IMR-90 (cell line): ENCODE measurements around the gene PALLD. TPM values are rescaled to one million over a fixed set of nuclear protein-coding genes. Genes with fewer than 3 reads are reported as not detected.
A peak's percentile ranks its signal among the peaks of the same experiment; 100 is the strongest.

Experiments
- ATAC-seq: fragments of 200-7000 bp; cut with Tn5 transposase; 2 replicates; pipeline ENCODE4 v1.9.1; 2020; ENCODE audit warnings: low read depth, mild to moderate bottlenecking, moderate library complexity
- BruUV-seq: library from RNA; stranded (reverse); fragments of 400-500 nt; replicated peaks from 2 replicates; lab custom pipeline; 2021; lab: Mats Ljungman, UMichigan
- CTCF ChIA-PET: fragments of 300-600 bp; formaldehyde crosslinking; extraction: SDS; loops from one replicate; lab custom pipeline; 2021; ENCODE audit warnings: antibody characterized with exemption; lab: Yijun Ruan, JAX
- POLR2A ChIA-PET: fragments of 300-600 bp; sonication (Branson Sonifier 250); formaldehyde crosslinking; loops from one replicate; lab custom pipeline; 2022; ENCODE audit warnings: antibody characterized with exemption; ENCODE audit not compliant: unreplicated experiment; lab: Charles Lee
- DNase-seq: peaks from one replicate; pipeline ENCODE4 v3.0.0; 2013
- H2AFZ ChIP-seq: replicated peaks from 2 replicates; pipeline ENCODE3; 2013; ENCODE audit warnings: low read length, mild to moderate bottlenecking; ENCODE audit not compliant: poor library complexity
- H2AK5ac ChIP-seq: 2 replicates; pipeline ENCODE4 v1.6.1; 2013; ENCODE audit warnings: low read depth, low read length, inconsistent platforms
- H2AK9ac ChIP-seq: replicated peaks from 2 replicates; pipeline ENCODE3; 2013; ENCODE audit warnings: mild to moderate bottlenecking, low read depth, low read length, moderate library complexity; ENCODE audit not compliant: poor library complexity
- H2BK120ac ChIP-seq: 2 replicates; pipeline ENCODE4 v1.6.1; 2013; ENCODE audit warnings: low read depth, low read length, inconsistent platforms
- H2BK15ac ChIP-seq: 3 replicates; pipeline ENCODE4 v1.6.1; 2013; ENCODE audit warnings: low read depth, low read length, inconsistent platforms
- H2BK20ac ChIP-seq: 2 replicates; pipeline ENCODE4 v1.6.1; 2013; ENCODE audit warnings: low read depth, mild to moderate bottlenecking, inconsistent platforms, low read length, moderate library complexity
- H2BK5ac ChIP-seq: 2 replicates; pipeline ENCODE4 v1.6.1; 2013; ENCODE audit warnings: mild to moderate bottlenecking, low read depth, low read length, inconsistent platforms; ENCODE audit not compliant: poor library complexity, severe bottlenecking
- H3K14ac ChIP-seq: replicated peaks from 2 replicates; pipeline ENCODE4 v1.6.1; 2013; ENCODE audit warnings: low read depth, low read length, inconsistent platforms
- H3K18ac ChIP-seq: 2 replicates; pipeline ENCODE4 v1.6.1; 2013; ENCODE audit warnings: low read depth, low read length, control low read depth
- H3K23ac ChIP-seq: 2 replicates; pipeline ENCODE4 v1.6.1; 2013; ENCODE audit warnings: low read depth, low read length, inconsistent platforms
- H3K27ac ChIP-seq: 2 replicates; pipeline ENCODE4 v1.5.1; 2013; ENCODE audit warnings: mild to moderate bottlenecking, control low read depth, low read length; ENCODE audit not compliant: insufficient read depth
- H3K27me3 ChIP-seq: 2 replicates; pipeline ENCODE4 v1.6.1; 2013; ENCODE audit warnings: low read length; ENCODE audit not compliant: control insufficient read depth, insufficient read depth
- H3K36me3 ChIP-seq: 2 replicates; pipeline ENCODE4 v1.6.1; 2013; ENCODE audit warnings: low read length, mixed read lengths; ENCODE audit not compliant: control insufficient read depth, insufficient read depth
- H3K4ac ChIP-seq: 2 replicates; pipeline ENCODE4 v1.6.1; 2013; ENCODE audit warnings: low read depth, low read length, inconsistent platforms
- H3K4me1 ChIP-seq: 2 replicates; pipeline ENCODE4 v1.6.1; 2013; ENCODE audit warnings: low read length, mixed read lengths; ENCODE audit not compliant: control insufficient read depth, insufficient read depth
- H3K4me2 ChIP-seq: 2 replicates; pipeline ENCODE4 v1.6.1; 2013; ENCODE audit warnings: low read depth, mild to moderate bottlenecking, control low read depth, low read length, moderate library complexity
- H3K4me3 ChIP-seq: 2 replicates; pipeline ENCODE4 v1.5.1; 2013; ENCODE audit warnings: low read depth, mild to moderate bottlenecking, control low read depth, low read length, moderate library complexity; ENCODE audit not compliant: insufficient read depth
- H3K56ac ChIP-seq: 2 replicates; pipeline ENCODE4 v1.6.1; 2013; ENCODE audit warnings: low read length, inconsistent platforms; ENCODE audit not compliant: insufficient read depth; ENCODE audit errors: extremely low read depth
- H3K79me1 ChIP-seq, 2 experiments: 2 replicates each; pipeline ENCODE4 v1.6.1; 2013; ENCODE audit warnings: low read length in 2 of 2, inconsistent platforms in 1 of 2, low read depth in 1 of 2
- H3K9ac ChIP-seq: 2 replicates; pipeline ENCODE4 v1.6.1; 2013; ENCODE audit warnings: low read depth, low read length, control low read depth
- H3K9me1 ChIP-seq: 2 replicates; pipeline ENCODE4 v1.6.1; 2013; ENCODE audit warnings: low read length, inconsistent platforms; ENCODE audit not compliant: insufficient read depth
- H3K9me3 ChIP-seq: 2 replicates; pipeline ENCODE4 v1.6.1; 2013; ENCODE audit warnings: low read length; ENCODE audit not compliant: control insufficient read depth, insufficient read depth
- H4K20me1 ChIP-seq: 2 replicates; pipeline ENCODE4 v1.6.1; 2013; ENCODE audit warnings: low read length, inconsistent platforms; ENCODE audit not compliant: insufficient read depth
- H4K5ac ChIP-seq: 2 replicates; pipeline ENCODE4 v1.6.1; 2013; ENCODE audit warnings: mild to moderate bottlenecking, low read depth, low read length, control low read depth
- H4K8ac ChIP-seq, 2 experiments: 2 replicates each; pipeline ENCODE4 v1.6.1; 2013; ENCODE audit warnings: low read depth in 2 of 2, low read length in 2 of 2, control low read depth in 1 of 2, inconsistent platforms in 1 of 2
- H4K91ac ChIP-seq: 2 replicates; pipeline ENCODE4 v1.6.1; 2013; ENCODE audit warnings: low read depth, low read length, inconsistent platforms; ENCODE audit not compliant: insufficient read depth
- CEBPB ChIP-seq: IDR thresholded peaks from 2 replicates; pipeline ENCODE4 v1.6.1; 2012; ENCODE audit warnings: low read depth, low read length, improper control_type of control experiment
- CTCF ChIP-seq: conservative IDR thresholded peaks from 2 replicates; pipeline ENCODE4 v1.5.1; 2012; ENCODE audit warnings: mild to moderate bottlenecking, low read depth, low read length, improper control_type of control experiment
- MAFK ChIP-seq: IDR thresholded peaks from 2 replicates; pipeline ENCODE4 v1.6.1; 2012; ENCODE audit warnings: low read depth, low read length, improper control_type of control experiment
- POLR2A ChIP-seq: IDR thresholded peaks from 2 replicates; pipeline ENCODE4 v1.6.1; 2012; ENCODE audit warnings: mild to moderate bottlenecking, low read depth, low read length
- RAD21 ChIP-seq: IDR thresholded peaks from 2 replicates; pipeline ENCODE4 v1.6.1; 2012; ENCODE audit warnings: low read length, improper control_type of control experiment
- RFX5 ChIP-seq: IDR thresholded peaks from 2 replicates; pipeline ENCODE4 v1.8.0; 2012; ENCODE audit warnings: low read depth, mild to moderate bottlenecking, low read length, moderate library complexity
- WGBS, 2 experiments: methylation state at CpG; one replicate each; pipeline versions ENCODE4 v1.1.5 to v1.1.7; 2013; ENCODE audit warnings: missing lambda C conversion rate in 2 of 2; ENCODE audit not compliant: insufficient read length in 1 of 2; ENCODE audit errors: extremely low coverage in 2 of 2; 5-methylcytosine and 5-hydroxymethylcytosine counted together
- dilution Hi-C: fragments of 300-500 bp; cut with HindIII; formaldehyde crosslinking; loops from one replicate; pipeline ENCODE4 v1.14.3; 2018; ENCODE audit warnings: low sequenced_read_pairs; ENCODE audit not compliant: unreplicated experiment
- in situ Hi-C: fragments of 300-500 bp; cut with MboI; formaldehyde crosslinking; loops from 3 replicates; pipeline ENCODE4 v1.14.3; 2019; ENCODE audit warnings: low sequenced_read_pairs, inconsistent platforms, mixed read lengths
- intact Hi-C: fragments of 100-400 bp; cut with micrococcal nuclease; formaldehyde crosslinking; loops from 2 replicates; pipeline ENCODE4 v1.10.0; 2022
- polyA plus RNA-seq, 3 experiments: library from polyadenylated mRNA; depleted of rRNA; stranded (reverse); fragments of >200 nt; gene quantifications; 2 replicates each; pipeline ENCODE4 v1.2.3, GENCODE V29; 2012; ENCODE audit warnings: low replicate concordance in 1 of 3
- total RNA-seq: library from RNA; depleted of rRNA; stranded (reverse); fragments of >200 nt; gene quantifications from 2 replicates; pipeline ENCODE4 v1.2.3, GENCODE V29; 2012

The PALLD gene
- total and polyA plus RNA-seq, 2 of the 4 experiments (the other 2 are of a cell fraction), result 91.0 to 91.9 TPM

GRCh38 chr4:168737806-168738172, 240.9 kb downstream of the PALLD start:
- peak overlapping the region; percentile 88 for H2BK120ac ChIP-seq
- peak overlapping the region; percentile 53 for H2BK5ac ChIP-seq
- H3K4me1 ChIP-seq, result peaks cover 5% of the 10 kb centered on the region
- peak overlapping the region; percentile 67; the same call in 1 of the 2 replicates for H3K23ac ChIP-seq
- in situ Hi-C loops, result no loop called here
- no peaks in the 10 kb centered on the region for H4K20me1 ChIP-seq
- DNase-seq (peak; percentile 73), ATAC-seq (peak; percentile 86)
- peak overlapping the region; percentile 87 for H2BK20ac ChIP-seq
- no peaks in the 10 kb centered on the region for H3K9me1 ChIP-seq
- peak overlapping the region; percentile 50 for H2BK15ac ChIP-seq
- H3K27ac ChIP-seq, result peak overlapping the region; percentile 39; the same call in 1 of the 2 replicates
- H2AK5ac ChIP-seq, result peak overlapping the region; percentile 16; the same call in 1 of the 2 replicates
- ChIA-PET POLR2A (no interaction called here), CTCF (no interaction called here)
- peak overlapping the region; percentile 79; the same call in 1 of the 2 replicates for H3K4ac ChIP-seq
- peak overlapping the region; percentile 52; the same call in 1 of the 2 replicates for H3K18ac ChIP-seq
- no TSS peak for BruUV-seq
- H3K4me2 ChIP-seq, result peak overlapping the region; percentile 29
- dilution Hi-C loops, result no loop called here
- H2AFZ ChIP-seq, result no peak overlapping the region
- H3K27me3 ChIP-seq, result no peaks in the 10 kb centered on the region
- H4K91ac ChIP-seq, result peak overlapping the region; percentile 44
- H3K79me1 ChIP-seq, result no peaks in the 10 kb centered on the region
- no peak overlapping the region for H3K9ac ChIP-seq
- TF ChIP-seq CEBPB, result peak; percentile 23; the same call in 1 of the 2 replicates
- TF ChIP-seq POLR2A, result no peak
- no peak for TF ChIP-seq MAFK
- TF ChIP-seq CTCF, result no peak
- TF ChIP-seq RAD21, result no peak
- TF ChIP-seq RFX5, result no peak
- no CpG with 5 or more reads among the region's 4 CpGs for WGBS, 2 experiments
- no peaks in the 10 kb centered on the region for H3K9me3 ChIP-seq
- peak overlapping the region; percentile 74 for H3K14ac ChIP-seq
- H4K5ac ChIP-seq, result 0 out of 2 replicates have a peak overlapping the region, but pooled peaks have one; percentile 8
- H4K8ac ChIP-seq, result peak overlapping the region in 1 of 2 experiments; percentile 67; a peak in 1 of 4 replicates
- H3K56ac ChIP-seq, result no peak overlapping the region
- H3K36me3 ChIP-seq, result no peaks in the 10 kb centered on the region
- H3K4me3 ChIP-seq, result no peak overlapping the region
- intact Hi-C loops, result no loop called here
- H2AK9ac ChIP-seq, result no peak overlapping the region
